Measurements from ENCODE around the gene SAMD8. TPM values are rescaled to one million over a fixed set of nuclear protein-coding genes. Genes with fewer than 3 reads are reported as not detected.

Gene SAMD8
- polyA plus RNA-seq, 2 donors = 8.1 to 9.7 TPM

DNA sequence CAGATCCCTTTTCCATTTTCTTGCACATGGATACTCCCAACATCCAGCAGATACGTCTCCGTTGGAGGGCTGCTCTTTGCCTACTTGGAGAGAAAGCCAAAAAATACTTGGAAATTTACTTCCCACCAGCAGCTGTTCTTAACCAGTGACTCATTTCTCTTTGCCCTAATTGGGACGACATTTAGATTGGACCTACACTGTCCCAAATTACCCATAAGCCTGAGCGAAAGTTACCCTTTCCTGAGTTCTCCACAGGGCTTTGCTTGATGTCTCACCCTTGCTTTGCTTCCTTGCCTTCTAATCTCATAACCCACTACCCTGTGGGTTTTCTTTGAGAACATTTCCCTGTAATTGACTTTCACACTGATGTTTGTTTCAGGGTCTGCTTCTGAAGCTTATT, 48.1 kb downstream of the SAMD8 start:
- Histone ChIP-seq H3K9me3 (ENCODE audit: control insufficient read depth in 2 of 2, insufficient read depth in 1 of 2, low read depth in 1 of 2, low read length in 1 of 2) (no peaks in the 10 kb centered on the region), H3K36me3 (ENCODE audit: control insufficient read depth in 2 of 2, insufficient read depth in 2 of 2, low read length in 1 of 2) (peaks cover 0 to 7% of the 10 kb centered on the region in 2 donors), H3K4me1 (ENCODE audit: control insufficient read depth in 2 of 2, insufficient read depth in 2 of 2, low read length in 1 of 2) (no peaks in the 10 kb centered on the region), H3K4me3 (ENCODE audit: low read depth in 1 of 2, low read length in 2 of 2) (no peak overlapping the region), H3K27me3 (ENCODE audit: control insufficient read depth in 1 of 2, insufficient read depth in 2 of 2, low read length in 2 of 2) (no peaks in the 10 kb centered on the region), H3K27ac (ENCODE audit: low read depth in 2 of 2, low read length in 1 of 2) (no peak overlapping the region)
- WGBS, 2 donors = 67 to 82% methylated on average over 4 of the region's 4 CpGs

DNA sequence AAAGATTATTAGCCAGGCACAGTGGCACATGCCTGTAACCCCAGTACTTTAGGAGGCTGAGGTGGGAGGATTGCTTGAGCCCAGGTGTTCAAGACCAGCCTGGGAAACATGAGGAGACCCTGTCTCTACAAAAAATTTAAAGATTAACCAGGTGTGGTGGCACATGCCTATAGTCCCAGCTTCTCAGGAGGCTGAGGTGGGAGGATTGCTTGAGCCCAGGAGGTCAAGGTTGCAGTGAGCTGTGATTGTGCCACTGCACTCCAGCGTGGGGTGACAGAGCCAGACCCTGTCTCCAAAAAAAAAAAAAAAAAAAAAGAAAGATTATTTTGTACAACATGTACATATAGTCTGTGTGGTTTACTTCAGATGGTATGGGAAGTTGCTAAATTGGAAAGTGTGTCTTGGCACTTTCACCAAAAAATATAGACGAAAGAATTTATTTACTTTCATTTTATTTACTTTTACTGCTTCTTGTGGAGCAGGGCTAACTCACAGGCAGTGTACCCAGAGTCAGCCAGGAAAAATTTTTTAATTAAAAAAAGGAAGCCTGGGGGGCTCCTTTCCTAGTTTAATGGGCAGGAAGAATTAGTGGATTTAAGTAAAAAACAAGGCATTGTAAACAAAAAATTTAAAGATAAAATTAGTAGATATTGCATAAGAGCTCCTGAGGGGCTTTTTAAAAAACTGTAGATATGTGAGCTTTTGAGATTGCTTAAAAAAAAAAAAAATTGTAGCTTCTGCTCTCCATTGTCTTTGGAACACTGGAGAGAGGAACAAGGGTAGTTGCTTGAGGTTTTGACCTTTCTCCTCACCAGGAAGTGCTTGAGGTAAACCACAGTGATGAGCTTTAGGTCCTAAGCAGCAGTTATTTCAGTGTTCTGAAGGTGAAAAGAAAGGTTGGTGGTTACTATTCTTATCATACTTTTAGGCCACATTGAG, 54.5 kb downstream of the SAMD8 start:
- no peak overlapping the region for H3K27ac ChIP-seq (ENCODE audit: low read depth in 2 of 2, low read length in 1 of 2)
- peaks cover 2 to 6% of the 10 kb centered on the region in 2 donors for H3K36me3 ChIP-seq (ENCODE audit: control insufficient read depth in 2 of 2, insufficient read depth in 2 of 2, low read length in 1 of 2)
- H3K4me1 ChIP-seq (ENCODE audit: control insufficient read depth in 2 of 2, insufficient read depth in 2 of 2, low read length in 1 of 2) = no peaks in the 10 kb centered on the region
- no peaks in the 10 kb centered on the region for H3K27me3 ChIP-seq (ENCODE audit: control insufficient read depth in 1 of 2, insufficient read depth in 2 of 2, low read length in 2 of 2)
- WGBS, 2 donors = 51 to 55% methylated on average over 2 of the region's 2 CpGs
- H3K9me3 ChIP-seq (ENCODE audit: control insufficient read depth in 2 of 2, insufficient read depth in 1 of 2, low read depth in 1 of 2, low read length in 1 of 2) = no peaks in the 10 kb centered on the region
- no peak overlapping the region for H3K4me3 ChIP-seq (ENCODE audit: low read depth in 1 of 2, low read length in 2 of 2)

DNA sequence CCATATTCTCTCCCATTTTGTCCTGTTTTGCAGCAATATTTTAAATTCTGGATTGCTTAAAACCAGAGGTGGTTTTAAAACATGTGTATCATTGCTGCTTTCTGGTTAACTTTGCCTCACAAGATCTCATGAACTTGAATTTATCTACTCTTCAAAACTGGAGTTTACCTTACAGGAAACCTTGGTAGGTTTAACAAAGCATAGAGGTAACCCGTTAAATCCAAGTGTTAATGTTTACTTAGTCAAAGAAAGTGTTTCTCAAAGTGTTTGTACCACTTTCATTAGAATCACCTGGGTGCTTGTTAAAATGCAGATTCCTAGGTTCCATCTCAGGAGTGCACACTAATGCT, 55.1 kb downstream of the SAMD8 start:
- Histone ChIP-seq H3K27me3 (ENCODE audit: control insufficient read depth in 1 of 2, insufficient read depth in 2 of 2, low read length in 2 of 2) (no peaks in the 10 kb centered on the region), H3K36me3 (ENCODE audit: control insufficient read depth in 2 of 2, insufficient read depth in 2 of 2, low read length in 1 of 2) (peaks cover 2 to 6% of the 10 kb centered on the region in 2 donors), H3K9me3 (ENCODE audit: control insufficient read depth in 2 of 2, insufficient read depth in 1 of 2, low read depth in 1 of 2, low read length in 1 of 2) (no peaks in the 10 kb centered on the region), H3K27ac (ENCODE audit: low read depth in 2 of 2, low read length in 1 of 2) (no peak overlapping the region), H3K4me1 (ENCODE audit: control insufficient read depth in 2 of 2, insufficient read depth in 2 of 2, low read length in 1 of 2) (no peaks in the 10 kb centered on the region), H3K4me3 (ENCODE audit: low read depth in 1 of 2, low read length in 2 of 2) (no peak overlapping the region)
- WGBS, 2 donors = 46 to 74% methylated on average over 1 of the region's 1 CpG

DNA sequence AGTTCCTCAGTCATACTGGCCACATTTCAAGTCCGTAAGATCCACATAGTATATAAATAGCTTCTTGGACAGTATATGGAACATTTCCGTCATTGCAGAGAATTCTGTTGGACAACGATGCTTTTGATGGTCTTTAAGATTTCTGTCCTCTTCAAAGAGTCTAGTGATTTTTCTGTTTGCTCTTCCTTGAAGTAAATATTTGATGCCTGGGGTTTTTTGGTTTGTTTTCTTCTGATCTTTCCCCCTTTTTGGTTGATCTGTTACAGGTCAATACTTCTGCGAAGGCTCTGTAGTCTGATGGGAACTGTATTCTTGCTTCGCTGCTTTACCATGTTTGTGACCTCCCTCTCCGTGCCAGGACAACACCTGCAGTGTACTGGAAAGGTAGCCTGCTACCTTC, 56.8 kb downstream of the SAMD8 start:
- Histone ChIP-seq H3K4me1 (ENCODE audit: control insufficient read depth in 2 of 2, insufficient read depth in 2 of 2, low read length in 1 of 2) (no peaks in the 10 kb centered on the region), H3K9me3 (ENCODE audit: control insufficient read depth in 2 of 2, insufficient read depth in 1 of 2, low read depth in 1 of 2, low read length in 1 of 2) (no peaks in the 10 kb centered on the region), H3K27ac (ENCODE audit: low read depth in 2 of 2, low read length in 1 of 2) (no peak overlapping the region), H3K36me3 (ENCODE audit: control insufficient read depth in 2 of 2, insufficient read depth in 2 of 2, low read length in 1 of 2) (peaks cover 2 to 6% of the 10 kb centered on the region in 2 donors), H3K27me3 (ENCODE audit: control insufficient read depth in 1 of 2, insufficient read depth in 2 of 2, low read length in 2 of 2) (no peaks in the 10 kb centered on the region), H3K4me3 (ENCODE audit: low read depth in 1 of 2, low read length in 2 of 2) (no peak overlapping the region)
- 81 to 88% methylated on average over 6 of the region's 6 CpGs for WGBS, 2 donors

DNA sequence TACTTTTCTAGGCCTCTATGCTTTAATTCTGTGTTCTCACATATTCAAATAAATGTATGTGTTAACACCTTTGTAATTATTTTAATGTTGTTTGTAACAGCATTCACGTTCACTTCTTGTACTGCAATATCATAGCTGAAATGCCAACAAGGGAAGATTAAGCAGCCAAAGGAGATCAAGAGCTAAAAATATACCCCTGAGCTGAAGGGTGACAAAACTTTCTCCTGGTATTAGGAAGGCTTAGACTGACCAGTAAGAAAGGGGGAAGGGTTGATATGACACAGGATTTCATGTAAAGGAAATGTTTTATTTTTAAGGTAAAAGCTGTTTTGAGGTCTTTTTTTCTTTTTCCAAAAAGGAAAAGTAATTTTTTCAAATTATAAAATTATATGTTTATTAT, 58.8 kb downstream of the SAMD8 start:
- H3K4me1 ChIP-seq (ENCODE audit: control insufficient read depth in 2 of 2, insufficient read depth in 2 of 2, low read length in 1 of 2) = no peaks in the 10 kb centered on the region
- no peaks in the 10 kb centered on the region for H3K27me3 ChIP-seq (ENCODE audit: control insufficient read depth in 1 of 2, insufficient read depth in 2 of 2, low read length in 2 of 2)
- no peaks in the 10 kb centered on the region for H3K9me3 ChIP-seq (ENCODE audit: control insufficient read depth in 2 of 2, insufficient read depth in 1 of 2, low read depth in 1 of 2, low read length in 1 of 2)
- WGBS, 2 donors = 73 to 77% methylated on average over 1 of the region's 1 CpG
- H3K4me3 ChIP-seq (ENCODE audit: low read depth in 1 of 2, low read length in 2 of 2) = no peak overlapping the region
- H3K36me3 ChIP-seq (ENCODE audit: control insufficient read depth in 2 of 2, insufficient read depth in 2 of 2, low read length in 1 of 2) = peaks cover 2 to 3% of the 10 kb centered on the region in 2 donors
- no peak overlapping the region for H3K27ac ChIP-seq (ENCODE audit: low read depth in 2 of 2, low read length in 1 of 2)

DNA sequence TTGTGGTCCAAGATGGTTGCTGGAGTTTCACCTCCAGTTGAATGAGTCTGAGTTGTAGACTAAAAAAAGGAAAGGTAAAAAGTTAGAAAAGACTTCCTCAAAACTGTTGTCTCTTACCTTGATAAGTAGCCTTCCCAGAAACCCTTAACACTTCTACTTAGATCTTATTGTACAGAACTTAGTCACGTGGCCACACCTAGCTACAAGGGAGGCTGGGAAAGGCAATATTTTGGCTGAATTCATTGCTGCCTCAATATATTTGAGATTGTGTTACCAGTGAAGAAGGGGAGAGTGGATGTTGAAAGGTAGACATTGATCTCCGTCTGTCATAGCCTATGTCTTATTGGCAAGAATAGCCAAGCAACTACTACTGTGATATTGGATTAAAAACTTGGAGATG, 63.6 kb downstream of the SAMD8 start:
- peaks cover 0 to 6% of the 10 kb centered on the region in 2 donors for H3K36me3 ChIP-seq (ENCODE audit: control insufficient read depth in 2 of 2, insufficient read depth in 2 of 2, low read length in 1 of 2)
- H3K27me3 ChIP-seq (ENCODE audit: control insufficient read depth in 1 of 2, insufficient read depth in 2 of 2, low read length in 2 of 2) = no peaks in the 10 kb centered on the region
- 89 to 94% methylated on average over 2 of the region's 2 CpGs for WGBS, 2 donors
- no peak overlapping the region for H3K4me3 ChIP-seq (ENCODE audit: low read depth in 1 of 2, low read length in 2 of 2)
- no peaks in the 10 kb centered on the region for H3K4me1 ChIP-seq (ENCODE audit: control insufficient read depth in 2 of 2, insufficient read depth in 2 of 2, low read length in 1 of 2)
- no peaks in the 10 kb centered on the region for H3K9me3 ChIP-seq (ENCODE audit: control insufficient read depth in 2 of 2, insufficient read depth in 1 of 2, low read depth in 1 of 2, low read length in 1 of 2)
- peak overlapping the region in 1 of 2 donors; percentile 21 for H3K27ac ChIP-seq (ENCODE audit: low read depth in 2 of 2, low read length in 1 of 2)

DNA sequence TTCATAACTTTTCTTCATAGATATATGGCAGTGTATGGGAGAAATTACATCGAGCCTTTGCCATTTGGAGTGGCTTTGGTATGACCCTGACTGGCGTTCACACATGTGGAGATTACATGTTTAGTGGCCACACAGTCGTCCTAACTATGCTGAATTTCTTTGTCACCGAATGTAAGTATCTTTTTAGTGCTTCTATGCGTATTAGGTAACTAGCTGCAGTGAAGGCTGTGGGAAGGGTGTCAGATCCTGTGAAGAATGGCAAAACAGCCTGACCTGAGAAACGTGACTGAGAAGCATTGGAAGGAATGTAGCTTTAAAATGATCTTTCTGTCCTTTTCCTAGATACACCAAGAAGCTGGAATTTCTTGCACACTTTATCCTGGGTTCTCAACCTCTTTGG, 64.6 kb downstream of the SAMD8 start:
- Histone ChIP-seq H3K9me3 (ENCODE audit: control insufficient read depth in 2 of 2, insufficient read depth in 1 of 2, low read depth in 1 of 2, low read length in 1 of 2) (no peaks in the 10 kb centered on the region), H3K27ac (ENCODE audit: low read depth in 2 of 2, low read length in 1 of 2) (no peak overlapping the region), H3K4me1 (ENCODE audit: control insufficient read depth in 2 of 2, insufficient read depth in 2 of 2, low read length in 1 of 2) (no peaks in the 10 kb centered on the region), H3K27me3 (ENCODE audit: control insufficient read depth in 1 of 2, insufficient read depth in 2 of 2, low read length in 2 of 2) (no peaks in the 10 kb centered on the region), H3K36me3 (ENCODE audit: control insufficient read depth in 2 of 2, insufficient read depth in 2 of 2, low read length in 1 of 2) (peaks cover 0 to 6% of the 10 kb centered on the region in 2 donors), H3K4me3 (ENCODE audit: low read depth in 1 of 2, low read length in 2 of 2) (no peak overlapping the region)
- WGBS, 2 donors = 92 to 93% methylated on average over 6 of the region's 6 CpGs

DNA sequence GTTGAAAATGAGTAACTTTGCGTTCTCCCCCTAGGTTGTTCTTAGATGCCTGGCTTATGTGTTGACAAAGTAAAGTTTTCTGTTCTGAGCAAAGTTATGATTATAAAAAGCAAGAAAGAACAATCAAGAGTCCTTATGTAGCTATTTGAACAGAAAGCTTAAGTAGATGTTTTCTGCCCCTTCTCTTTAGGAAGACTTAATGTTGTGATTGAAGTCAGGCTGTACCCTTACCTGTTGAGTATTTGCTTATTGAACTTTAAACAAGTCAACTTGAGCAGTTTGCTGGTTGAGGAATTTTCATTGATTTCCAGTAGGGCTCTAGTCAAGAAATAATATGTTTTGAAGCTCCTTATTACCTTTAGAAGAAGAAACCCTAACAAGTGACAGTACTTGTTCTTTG, 65.3 kb downstream of the SAMD8 start:
- Histone ChIP-seq H3K36me3 (ENCODE audit: control insufficient read depth in 2 of 2, insufficient read depth in 2 of 2, low read length in 1 of 2) (peaks cover 0 to 6% of the 10 kb centered on the region in 2 donors), H3K27ac (ENCODE audit: low read depth in 2 of 2, low read length in 1 of 2) (no peak overlapping the region), H3K4me3 (ENCODE audit: low read depth in 1 of 2, low read length in 2 of 2) (no peak overlapping the region), H3K27me3 (ENCODE audit: control insufficient read depth in 1 of 2, insufficient read depth in 2 of 2, low read length in 2 of 2) (no peaks in the 10 kb centered on the region), H3K4me1 (ENCODE audit: control insufficient read depth in 2 of 2, insufficient read depth in 2 of 2, low read length in 1 of 2) (no peaks in the 10 kb centered on the region), H3K9me3 (ENCODE audit: control insufficient read depth in 2 of 2, insufficient read depth in 1 of 2, low read depth in 1 of 2, low read length in 1 of 2) (no peaks in the 10 kb centered on the region)
- 95 to 99% methylated on average over 1 of the region's 1 CpG for WGBS, 2 donors

DNA sequence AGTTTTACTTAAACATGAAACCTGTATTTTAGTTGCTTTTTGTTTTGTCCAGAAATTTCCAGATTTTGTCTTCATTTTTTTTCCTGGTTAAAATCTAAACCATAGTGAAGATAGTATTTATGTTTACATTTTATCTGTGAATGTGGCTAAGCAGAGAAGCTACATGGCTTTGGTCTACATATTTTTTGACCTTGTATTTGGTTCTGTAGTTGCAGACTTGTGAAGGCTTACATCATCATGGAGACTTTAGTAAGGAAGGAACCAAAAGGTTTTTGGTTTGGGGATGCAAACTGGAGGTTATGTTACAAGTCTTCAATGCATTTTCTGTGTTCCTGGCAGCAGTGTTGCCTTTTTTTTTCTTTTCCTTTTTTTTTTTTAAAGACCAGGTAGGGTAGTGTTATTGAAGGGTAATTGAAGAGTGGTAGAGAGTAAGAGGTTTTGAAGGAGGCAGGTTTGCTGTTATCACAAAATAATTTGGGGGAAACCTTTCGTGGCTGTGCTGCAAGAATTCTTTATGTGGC, 68.3 kb downstream of the SAMD8 start:
- Histone ChIP-seq H3K4me3 (ENCODE audit: low read depth in 1 of 2, low read length in 2 of 2) (no peak overlapping the region), H3K27me3 (ENCODE audit: control insufficient read depth in 1 of 2, insufficient read depth in 2 of 2, low read length in 2 of 2) (no peaks in the 10 kb centered on the region), H3K4me1 (ENCODE audit: control insufficient read depth in 2 of 2, insufficient read depth in 2 of 2, low read length in 1 of 2) (no peaks in the 10 kb centered on the region), H3K9me3 (ENCODE audit: control insufficient read depth in 2 of 2, insufficient read depth in 1 of 2, low read depth in 1 of 2, low read length in 1 of 2) (no peaks in the 10 kb centered on the region), H3K27ac (ENCODE audit: low read depth in 2 of 2, low read length in 1 of 2) (no peak overlapping the region), H3K36me3 (ENCODE audit: control insufficient read depth in 2 of 2, insufficient read depth in 2 of 2, low read length in 1 of 2) (peaks cover 0 to 6% of the 10 kb centered on the region in 2 donors)
- WGBS, 2 donors = 95 to 100% methylated on average over 1 of the region's 1 CpG

DNA sequence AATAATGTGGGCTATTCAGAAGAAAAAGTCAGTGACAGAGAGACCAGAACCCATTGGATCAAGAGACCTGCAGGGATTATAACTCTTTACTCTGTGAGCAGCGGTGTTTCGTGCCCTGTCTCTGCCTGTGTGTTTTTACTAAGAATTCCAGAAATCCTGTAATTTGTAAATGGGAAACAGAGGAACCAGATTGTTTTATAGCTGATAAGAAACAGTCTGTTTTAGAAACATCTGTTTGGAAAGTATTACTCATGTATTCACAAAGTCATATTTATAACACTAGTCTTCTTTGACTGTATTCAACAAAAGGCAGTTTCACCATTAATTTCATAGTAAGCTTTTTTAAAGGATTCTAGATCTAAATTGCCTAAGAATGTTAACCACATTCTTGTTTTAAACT, 69.1 kb downstream of the SAMD8 start:
- Histone ChIP-seq H3K27me3 (ENCODE audit: control insufficient read depth in 1 of 2, insufficient read depth in 2 of 2, low read length in 2 of 2) (no peaks in the 10 kb centered on the region), H3K4me1 (ENCODE audit: control insufficient read depth in 2 of 2, insufficient read depth in 2 of 2, low read length in 1 of 2) (no peaks in the 10 kb centered on the region), H3K27ac (ENCODE audit: low read depth in 2 of 2, low read length in 1 of 2) (no peak overlapping the region), H3K36me3 (ENCODE audit: control insufficient read depth in 2 of 2, insufficient read depth in 2 of 2, low read length in 1 of 2) (peaks cover 0 to 6% of the 10 kb centered on the region in 2 donors), H3K4me3 (ENCODE audit: low read depth in 1 of 2, low read length in 2 of 2) (no peak overlapping the region), H3K9me3 (ENCODE audit: control insufficient read depth in 2 of 2, insufficient read depth in 1 of 2, low read depth in 1 of 2, low read length in 1 of 2) (no peaks in the 10 kb centered on the region)
- WGBS, 2 donors = 81 to 87% methylated on average over 2 of the region's 2 CpGs
